ENCODE results near the gene TMEM40. TPM values are rescaled to one million over a fixed set of nuclear protein-coding genes. Genes with fewer than 3 reads are reported as not detected.

The TMEM40 gene
- total RNA-seq, 1 experiment from 2014 or later = not detected

DNA sequence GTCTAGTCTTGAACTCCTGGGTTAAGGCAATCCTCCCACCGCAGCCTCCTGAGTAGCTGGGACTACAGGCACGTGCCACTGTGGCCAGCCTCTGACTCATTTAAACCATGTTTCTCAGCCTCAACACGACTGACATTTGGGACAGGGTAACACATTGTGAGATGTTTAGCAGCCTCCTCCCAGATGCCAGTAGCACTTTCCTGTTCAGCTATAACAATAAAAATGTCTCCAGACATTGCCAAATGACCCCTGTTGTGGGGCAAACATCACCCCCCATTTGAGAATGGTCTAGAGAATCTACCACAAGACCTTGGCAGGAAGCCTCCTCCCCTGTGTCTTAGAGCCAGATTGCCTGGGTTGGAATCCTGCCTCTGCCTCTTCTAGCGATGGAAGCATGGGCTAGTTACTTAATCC lies 8.4 kb downstream of the TMEM40 start:
- no CpG with 5 or more reads among the region's 4 CpGs for WGBS (ENCODE audit: extremely low coverage, insufficient read length, low lambda C conversion rate)

More for the DNA sequence above, 8.4 kb downstream of the TMEM40 start:
- no peak overlapping the region for H2AK5ac ChIP-seq (ENCODE audit: insufficient read length, low read length)
- H2AFZ ChIP-seq (ENCODE audit: low read length) = no peak overlapping the region
- no peak overlapping the region for H3K9ac ChIP-seq (ENCODE audit: extremely low read depth, insufficient read length, low read length)
- H2BK20ac ChIP-seq (ENCODE audit: low read depth, low read length, poor library complexity, severe bottlenecking) = no peak overlapping the region
- no peak overlapping the region for H4K91ac ChIP-seq (ENCODE audit: insufficient read length, low read depth, low read length)
- TF ChIP-seq, protein P1, sequence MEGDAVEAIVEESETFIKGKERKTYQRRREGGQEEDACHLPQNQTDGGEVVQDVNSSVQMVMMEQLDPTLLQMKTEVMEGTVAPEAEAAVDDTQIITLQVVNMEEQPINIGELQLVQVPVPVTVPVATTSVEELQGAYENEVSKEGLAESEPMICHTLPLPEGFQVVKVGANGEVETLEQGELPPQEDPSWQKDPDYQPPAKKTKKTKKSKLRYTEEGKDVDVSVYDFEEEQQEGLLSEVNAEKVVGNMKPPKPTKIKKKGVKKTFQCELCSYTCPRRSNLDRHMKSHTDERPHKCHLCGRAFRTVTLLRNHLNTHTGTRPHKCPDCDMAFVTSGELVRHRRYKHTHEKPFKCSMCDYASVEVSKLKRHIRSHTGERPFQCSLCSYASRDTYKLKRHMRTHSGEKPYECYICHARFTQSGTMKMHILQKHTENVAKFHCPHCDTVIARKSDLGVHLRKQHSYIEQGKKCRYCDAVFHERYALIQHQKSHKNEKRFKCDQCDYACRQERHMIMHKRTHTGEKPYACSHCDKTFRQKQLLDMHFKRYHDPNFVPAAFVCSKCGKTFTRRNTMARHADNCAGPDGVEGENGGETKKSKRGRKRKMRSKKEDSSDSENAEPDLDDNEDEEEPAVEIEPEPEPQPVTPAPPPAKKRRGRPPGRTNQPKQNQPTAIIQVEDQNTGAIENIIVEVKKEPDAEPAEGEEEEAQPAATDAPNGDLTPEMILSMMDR (conservative IDR thresholded peaks at IDR 0.05) = no peak
- no peak overlapping the region for H2BK120ac ChIP-seq (ENCODE audit: low read depth, low read length, poor library complexity, severe bottlenecking)
- no peak overlapping the region for H3K23ac ChIP-seq (ENCODE audit: insufficient read length, low read depth, low read length)
- H3K4me3 Mint-ChIP-seq = no peak overlapping the region
- H3K14ac ChIP-seq (ENCODE audit: insufficient read depth, low read length) = no peak overlapping the region
- H2BK5ac ChIP-seq (ENCODE audit: insufficient read length, low read length) = no peak overlapping the region
- no peaks in the 10 kb centered on the region for H3K27me3 Mint-ChIP-seq (ENCODE audit: low read depth)
- DNase-seq = no peak
- H3K4me2 ChIP-seq (ENCODE audit: insufficient read depth, insufficient read length, low read length) = no peak overlapping the region
- no peak overlapping the region for H2BK12ac ChIP-seq (ENCODE audit: insufficient read length, low read depth, low read length)
- no peaks in the 10 kb centered on the region for H3K79me1 ChIP-seq (ENCODE audit: insufficient read depth, low read depth, low read length, poor library complexity, severe bottlenecking)
- H3K27ac ChIP-seq (ENCODE audit: insufficient read length, low read depth, low read length) = no peak overlapping the region
- H3K23me2 ChIP-seq (ENCODE audit: insufficient read length, low read depth, low read length, poor library complexity, severe bottlenecking) = no peaks in the 10 kb centered on the region
- no peaks in the 10 kb centered on the region for H3K36me3 Mint-ChIP-seq (ENCODE audit: insufficient read depth in 1 of 3, low read depth in 3 of 3)
- no peaks in the 10 kb centered on the region for H3K27me3 ChIP-seq (ENCODE audit: insufficient read depth, low read length)
- H4K5ac ChIP-seq (ENCODE audit: insufficient read length, low read depth, low read length) = no peak overlapping the region
- H3K9me3 ChIP-seq (ENCODE audit: control insufficient read depth, low read depth, low read length) = no peaks in the 10 kb centered on the region
- H3K27ac Mint-ChIP-seq = no peak overlapping the region
- no peak overlapping the region for H2BK15ac ChIP-seq (ENCODE audit: low read depth, low read length)
- H3T11ph ChIP-seq (ENCODE audit: low read length) = no peak overlapping the region
- H3K18ac ChIP-seq (ENCODE audit: insufficient read length, low read depth, low read length) = no peak overlapping the region
- no peak overlapping the region for H4K8ac ChIP-seq (replicated peaks; ENCODE audit: insufficient read length, low read depth, low read length)
- peaks cover 2 to 9% of the 10 kb centered on the region in 2 experiments for H3K4me1 Mint-ChIP-seq
- H3K4ac ChIP-seq (ENCODE audit: low read depth, low read length) = no peak overlapping the region
- H4K20me1 ChIP-seq (ENCODE audit: control insufficient read depth, insufficient read depth, insufficient read length) = no peaks in the 10 kb centered on the region
- no peaks in the 10 kb centered on the region for H3K4me1 ChIP-seq (ENCODE audit: insufficient read depth, low read length)
- no peak overlapping the region for H3K56ac ChIP-seq (ENCODE audit: insufficient read length, low read depth, low read length)
- no peaks in the 10 kb centered on the region for H3K9me3 Mint-ChIP-seq
- H3K79me2 ChIP-seq (ENCODE audit: insufficient read depth, low read length) = no peaks in the 10 kb centered on the region

All from H9 (cell line).